ENCODE measurements around the gene FMR1. TPM values are rescaled to one million over a fixed set of nuclear protein-coding genes. Genes with fewer than 3 reads are reported as not detected.

FMR1 gene
- polyA plus RNA-seq, 2 of the 4 experiments (the other 2 are of a cell fraction) = 32.6 to 38.8 TPM

DNA sequence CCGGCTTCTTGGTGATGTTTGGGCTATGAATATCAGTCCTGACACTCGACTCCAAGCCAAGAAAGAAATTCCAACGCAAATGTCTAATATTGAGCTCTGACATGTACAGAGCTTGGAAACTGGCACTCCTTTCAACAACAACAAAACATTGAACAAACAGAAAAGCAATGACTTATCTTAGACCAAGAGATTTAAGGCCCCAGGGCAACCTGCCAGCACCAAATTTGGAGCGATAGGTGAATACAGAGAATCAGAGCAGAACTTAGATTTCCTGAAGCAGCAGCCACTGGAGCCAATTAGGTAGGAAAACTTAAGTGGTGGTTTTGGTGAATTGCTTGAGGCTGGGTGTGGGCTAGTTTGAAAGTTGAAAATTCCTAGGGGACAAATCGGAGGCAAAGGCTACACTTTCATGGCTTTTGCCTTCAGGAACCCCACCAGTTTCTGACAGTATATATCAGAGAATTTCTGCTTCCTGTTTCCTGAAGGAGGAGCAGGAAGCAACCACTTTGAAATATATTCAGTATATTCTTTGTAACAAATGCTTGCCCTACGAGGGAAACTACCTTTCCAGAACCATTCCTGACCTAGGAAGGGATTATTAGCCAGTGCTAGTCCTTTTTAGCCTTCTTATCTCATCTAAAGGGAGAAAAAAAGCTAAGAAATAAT is 10.1 kb upstream of the FMR1 start:
- Histone ChIP-seq H3K4me2 (no peak overlapping the region), H3K4me3 (no peak overlapping the region), H3K4me1 (no peaks in the 10 kb centered on the region), H3K27ac (no peak overlapping the region), H3K9me3 (no peaks in the 10 kb centered on the region)
- WGBS (ENCODE audit: missing lambda C conversion rate) = 32% methylated on average over 6 of the region's 6 CpGs
- DNase-seq (ENCODE audit: low read depth in 1 of 2, low spot score in 1 of 2) (no peak), ATAC-seq (no peak), FAIRE-seq (no peak)
- ChIA-PET CTCF (no interaction called here), POLR2A (no interaction called here)
- TF ChIP-seq GATA3 (IDR thresholded peaks at IDR 0.05; ENCODE audit: borderline replicate concordance) (no peak), EHMT2 (IDR thresholded peaks at IDR 0.05; ENCODE audit: low read depth) (no peak), NFE2L2 (conservative IDR thresholded peaks at IDR 0.05; ENCODE audit: low read length) (no peak), RCOR1 (IDR thresholded peaks at IDR 0.05; ENCODE audit: low read depth, low read length) (no peak), ZC3H11A (IDR thresholded peaks at IDR 0.05) (no peak), FOXS1 (CRISPR knock-in tag; IDR thresholded peaks at IDR 0.05) (no peak)

- ChIA-PET CTCF (no interaction called here), POLR2A (no interaction called here)
- ATAC-seq (no peak), DNase-seq (ENCODE audit: low read depth in 1 of 2, low spot score in 1 of 2) (no peak), FAIRE-seq (no peak)
- TF ChIP-seq HOXB5 (CRISPR knock-in tag; IDR thresholded peaks at IDR 0.05) = no peak
- TF ChIP-seq, protein P1, sequence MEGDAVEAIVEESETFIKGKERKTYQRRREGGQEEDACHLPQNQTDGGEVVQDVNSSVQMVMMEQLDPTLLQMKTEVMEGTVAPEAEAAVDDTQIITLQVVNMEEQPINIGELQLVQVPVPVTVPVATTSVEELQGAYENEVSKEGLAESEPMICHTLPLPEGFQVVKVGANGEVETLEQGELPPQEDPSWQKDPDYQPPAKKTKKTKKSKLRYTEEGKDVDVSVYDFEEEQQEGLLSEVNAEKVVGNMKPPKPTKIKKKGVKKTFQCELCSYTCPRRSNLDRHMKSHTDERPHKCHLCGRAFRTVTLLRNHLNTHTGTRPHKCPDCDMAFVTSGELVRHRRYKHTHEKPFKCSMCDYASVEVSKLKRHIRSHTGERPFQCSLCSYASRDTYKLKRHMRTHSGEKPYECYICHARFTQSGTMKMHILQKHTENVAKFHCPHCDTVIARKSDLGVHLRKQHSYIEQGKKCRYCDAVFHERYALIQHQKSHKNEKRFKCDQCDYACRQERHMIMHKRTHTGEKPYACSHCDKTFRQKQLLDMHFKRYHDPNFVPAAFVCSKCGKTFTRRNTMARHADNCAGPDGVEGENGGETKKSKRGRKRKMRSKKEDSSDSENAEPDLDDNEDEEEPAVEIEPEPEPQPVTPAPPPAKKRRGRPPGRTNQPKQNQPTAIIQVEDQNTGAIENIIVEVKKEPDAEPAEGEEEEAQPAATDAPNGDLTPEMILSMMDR (IDR thresholded peaks at IDR 0.05) = no peak
- no peak for TF ChIP-seq SMC3 (IDR thresholded peaks at IDR 0.05)
- no peak for TF ChIP-seq HOXA7 (CRISPR knock-in tag; IDR thresholded peaks at IDR 0.05)
- TF ChIP-seq ZSCAN20 (CRISPR knock-in tag; IDR thresholded peaks at IDR 0.05) = no peak
- TF ChIP-seq, protein P2, sequence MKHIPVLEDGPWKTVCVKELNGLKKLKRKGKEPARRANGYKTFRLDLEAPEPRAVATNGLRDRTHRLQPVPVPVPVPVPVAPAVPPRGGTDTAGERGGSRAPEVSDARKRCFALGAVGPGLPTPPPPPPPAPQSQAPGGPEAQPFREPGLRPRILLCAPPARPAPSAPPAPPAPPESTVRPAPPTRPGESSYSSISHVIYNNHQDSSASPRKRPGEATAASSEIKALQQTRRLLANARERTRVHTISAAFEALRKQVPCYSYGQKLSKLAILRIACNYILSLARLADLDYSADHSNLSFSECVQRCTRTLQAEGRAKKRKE (CRISPR knock-in tag; IDR thresholded peaks at IDR 0.05; ENCODE audit: low read depth) = no peak
- TF ChIP-seq RFX5 (IDR thresholded peaks at IDR 0.05) = no peak
- TF ChIP-seq MAX (IDR thresholded peaks at IDR 0.05) = no peak
- TF ChIP-seq EHF (CRISPR knock-in tag; IDR thresholded peaks at IDR 0.05) = no peak
- no peak for TF ChIP-seq CBX2 (IDR thresholded peaks at IDR 0.05; ENCODE audit: borderline replicate concordance, low read depth)
- no peak for TF ChIP-seq HDAC2 (IDR thresholded peaks at IDR 0.05)
- TF ChIP-seq BHLHE40 (IDR thresholded peaks at IDR 0.05; ENCODE audit: low read depth, low read length) = no peak
- TF ChIP-seq HES2 (IDR thresholded peaks at IDR 0.05) = no peak
- no peak for TF ChIP-seq HOXB13 (CRISPR knock-in tag; IDR thresholded peaks at IDR 0.05; ENCODE audit: low read depth)
- no peak for TF ChIP-seq POLR2A (IDR thresholded peaks at IDR 0.05; ENCODE audit: low read length)
- H3K9me3 ChIP-seq = no peaks in the 10 kb centered on the region
- no peaks in the 10 kb centered on the region for H3K4me1 ChIP-seq
- H3K4me2 ChIP-seq = no peak overlapping the region
- no peak overlapping the region for H3K27ac ChIP-seq
- no peak overlapping the region for H3K4me3 ChIP-seq
- WGBS (ENCODE audit: missing lambda C conversion rate) = 81% methylated on average over 2 of the region's 2 CpGs
These were observed 9.4 kb upstream of the FMR1 start for GRCh38 chrX:147902270-147902669.

- 51% methylated on average over 5 of the region's 5 CpGs for WGBS (ENCODE audit: missing lambda C conversion rate)
- no peak overlapping the region for H3K4me3 ChIP-seq
- POLR2A ChIA-PET = no interaction called here
- FAIRE-seq (no peak), ATAC-seq (no peak), DNase-seq (ENCODE audit: low read depth in 1 of 2, low spot score in 1 of 2) (no peak)
- H3K27ac ChIP-seq = no peak overlapping the region
- no peak overlapping the region for H3K4me2 ChIP-seq
- CTCF ChIA-PET = no interaction called here
- H3K9me3 ChIP-seq = no peaks in the 10 kb centered on the region
- H3K4me1 ChIP-seq = peaks cover 3% of the 10 kb centered on the region; the same call in 2 of the 3 replicates
- TF ChIP-seq SREBF2 (IDR thresholded peaks at IDR 0.05) = no peak
- TF ChIP-seq MAFK (IDR thresholded peaks at IDR 0.05; ENCODE audit: partially characterized antibody) = no peak
- no peak for TF ChIP-seq E2F6 (IDR thresholded peaks at IDR 0.05; ENCODE audit: borderline replicate concordance, low read depth)
- no peak for TF ChIP-seq BCL3 (IDR thresholded peaks at IDR 0.05)
- TF ChIP-seq POLR2AphosphoS2 (conservative IDR thresholded peaks at IDR 0.05; ENCODE audit: low read length) = no peak
- no peak for TF ChIP-seq RARB (CRISPR knock-in tag; IDR thresholded peaks at IDR 0.05)
- TF ChIP-seq EP300 (IDR thresholded peaks at IDR 0.05) = no peak
- TF ChIP-seq, protein P3, sequence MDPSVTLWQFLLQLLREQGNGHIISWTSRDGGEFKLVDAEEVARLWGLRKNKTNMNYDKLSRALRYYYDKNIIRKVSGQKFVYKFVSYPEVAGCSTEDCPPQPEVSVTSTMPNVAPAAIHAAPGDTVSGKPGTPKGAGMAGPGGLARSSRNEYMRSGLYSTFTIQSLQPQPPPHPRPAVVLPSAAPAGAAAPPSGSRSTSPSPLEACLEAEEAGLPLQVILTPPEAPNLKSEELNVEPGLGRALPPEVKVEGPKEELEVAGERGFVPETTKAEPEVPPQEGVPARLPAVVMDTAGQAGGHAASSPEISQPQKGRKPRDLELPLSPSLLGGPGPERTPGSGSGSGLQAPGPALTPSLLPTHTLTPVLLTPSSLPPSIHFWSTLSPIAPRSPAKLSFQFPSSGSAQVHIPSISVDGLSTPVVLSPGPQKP (IDR thresholded peaks at IDR 0.05; ENCODE audit: low read depth, low read length) = no peak
- no peak for TF ChIP-seq EHMT2 (IDR thresholded peaks at IDR 0.05; ENCODE audit: low read depth)
- TF ChIP-seq JUNB (IDR thresholded peaks at IDR 0.05) = no peak
- TF ChIP-seq PBX3 (IDR thresholded peaks at IDR 0.05) = no peak
- TF ChIP-seq HOXB13 (CRISPR knock-in tag; IDR thresholded peaks at IDR 0.05; ENCODE audit: low read depth) = no peak
These were observed 3.6 kb upstream of the FMR1 start for GRCh38 chrX:147908106-147908505.

Measured in A549 (cell line).